Measurements from ENCODE around the gene ARHGAP10.

Gene ARHGAP10

GRCh38 chr4:148101790-148102189, 369.9 kb downstream of the ARHGAP10 start:
- POLR2A ChIA-PET: no interaction called here
- no peak for DNase-seq (ENCODE audit: extremely low spot score)
- CTCF ChIA-PET: interaction anchor here (1.3 to 1.7 kb wide), 2 partner anchors 17 to 23 kb away, joined by 4 to 5 read pairs; no protein-coding TSS in a partner anchor
- TF ChIP-seq, protein P1, sequence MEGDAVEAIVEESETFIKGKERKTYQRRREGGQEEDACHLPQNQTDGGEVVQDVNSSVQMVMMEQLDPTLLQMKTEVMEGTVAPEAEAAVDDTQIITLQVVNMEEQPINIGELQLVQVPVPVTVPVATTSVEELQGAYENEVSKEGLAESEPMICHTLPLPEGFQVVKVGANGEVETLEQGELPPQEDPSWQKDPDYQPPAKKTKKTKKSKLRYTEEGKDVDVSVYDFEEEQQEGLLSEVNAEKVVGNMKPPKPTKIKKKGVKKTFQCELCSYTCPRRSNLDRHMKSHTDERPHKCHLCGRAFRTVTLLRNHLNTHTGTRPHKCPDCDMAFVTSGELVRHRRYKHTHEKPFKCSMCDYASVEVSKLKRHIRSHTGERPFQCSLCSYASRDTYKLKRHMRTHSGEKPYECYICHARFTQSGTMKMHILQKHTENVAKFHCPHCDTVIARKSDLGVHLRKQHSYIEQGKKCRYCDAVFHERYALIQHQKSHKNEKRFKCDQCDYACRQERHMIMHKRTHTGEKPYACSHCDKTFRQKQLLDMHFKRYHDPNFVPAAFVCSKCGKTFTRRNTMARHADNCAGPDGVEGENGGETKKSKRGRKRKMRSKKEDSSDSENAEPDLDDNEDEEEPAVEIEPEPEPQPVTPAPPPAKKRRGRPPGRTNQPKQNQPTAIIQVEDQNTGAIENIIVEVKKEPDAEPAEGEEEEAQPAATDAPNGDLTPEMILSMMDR (IDR thresholded peaks at IDR 0.05; ENCODE audit: control extremely low read depth, extremely low read depth, low read depth, missing control alignments): no peak

DNA sequence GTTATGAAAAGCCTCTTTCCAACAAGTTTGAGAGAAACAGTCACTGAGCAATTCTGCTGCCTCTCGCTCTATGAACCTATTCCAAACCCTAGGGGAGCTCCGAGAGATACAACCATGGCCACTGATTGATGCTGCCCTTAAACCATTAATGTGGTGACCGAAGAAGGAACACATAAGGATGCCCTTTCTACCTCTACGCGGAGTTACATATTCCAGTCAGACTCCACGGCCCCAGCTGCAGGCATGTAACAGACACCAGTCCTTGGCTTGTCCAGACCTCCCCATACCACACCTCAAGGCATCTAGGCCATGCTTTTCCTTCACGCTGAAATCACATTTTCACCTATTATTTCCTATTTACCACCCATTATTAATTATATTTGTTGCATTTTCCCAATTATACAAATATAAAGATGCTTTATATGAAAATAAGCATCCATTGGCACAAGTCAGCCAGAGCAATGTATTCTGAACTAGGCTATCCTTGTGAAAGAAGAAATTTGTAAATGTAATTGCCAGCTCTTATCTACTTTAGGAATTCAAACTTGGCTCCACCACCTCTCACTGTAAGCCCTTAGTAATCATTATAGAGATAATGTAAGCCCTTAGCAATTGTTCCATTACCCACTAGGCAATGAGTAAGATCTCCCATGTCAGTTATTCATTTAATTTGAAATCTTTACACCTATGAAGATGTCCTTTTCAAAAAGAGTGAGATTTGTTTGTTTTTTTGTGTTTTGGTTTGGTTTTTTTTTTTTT, 371.9 kb downstream of the ARHGAP10 start:
- DNase-seq (ENCODE audit: extremely low spot score): no peak
- TF ChIP-seq, protein P1 (IDR thresholded peaks at IDR 0.05; ENCODE audit: control extremely low read depth, extremely low read depth, low read depth, missing control alignments): no peak
- CTCF ChIA-PET: no interaction called here
- POLR2A ChIA-PET: no interaction called here

DNA sequence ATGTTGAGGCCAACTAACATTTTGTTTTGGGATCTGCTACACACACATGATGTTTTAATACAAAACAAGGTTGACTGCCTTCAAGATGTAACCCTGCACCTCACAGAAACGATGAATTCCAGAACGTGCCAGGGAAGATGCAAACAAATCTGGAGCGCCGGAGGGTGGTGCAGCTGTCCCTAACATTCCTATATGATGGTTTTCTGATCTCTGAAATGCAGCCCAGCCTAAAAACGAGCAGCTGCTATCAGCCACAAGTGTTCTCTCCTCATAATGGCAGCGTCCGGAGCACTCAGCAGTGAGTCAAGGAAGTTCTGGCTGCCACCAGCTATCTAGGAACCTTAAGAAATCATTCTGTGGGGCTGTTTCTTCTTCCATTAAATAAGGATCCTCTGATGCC, 376.9 kb downstream of the ARHGAP10 start:
- no peak for DNase-seq (ENCODE audit: extremely low spot score)
- TF ChIP-seq, protein P1 (IDR thresholded peaks at IDR 0.05; ENCODE audit: control extremely low read depth, extremely low read depth, low read depth, missing control alignments): no peak
- ChIA-PET CTCF (interaction anchor here (1.0 kb wide), 1 partner anchor 14 kb away, joined by 3 read pairs; no protein-coding TSS in a partner anchor), POLR2A (no interaction called here)

- no peak for DNase-seq (ENCODE audit: extremely low spot score)
- ChIA-PET CTCF (interaction anchor here (1.0 kb wide), 1 partner anchor 14 kb away, joined by 3 read pairs; no protein-coding TSS in a partner anchor), POLR2A (no interaction called here)
- TF ChIP-seq, protein P1 (IDR thresholded peaks at IDR 0.05; ENCODE audit: control extremely low read depth, extremely low read depth, low read depth, missing control alignments): no peak
Observed at GRCh38 chr4:148109216-148109615, 377.3 kb downstream of the ARHGAP10 start.

GRCh38 chr4:148110169-148110568, 378.3 kb downstream of the ARHGAP10 start:
- ChIA-PET POLR2A (no interaction called here), CTCF (interaction anchor here (1.2 kb wide), 1 partner anchor 16 kb away, joined by 4 read pairs; no protein-coding TSS in a partner anchor)
- DNase-seq (ENCODE audit: extremely low spot score): no peak
- TF ChIP-seq, protein P1 (IDR thresholded peaks at IDR 0.05; ENCODE audit: control extremely low read depth, extremely low read depth, low read depth, missing control alignments): no peak

GRCh38 chr4:148112231-148112982, 380.5 kb downstream of the ARHGAP10 start:
- no peak for DNase-seq (ENCODE audit: extremely low spot score)
- TF ChIP-seq, protein P1 (IDR thresholded peaks at IDR 0.05; ENCODE audit: control extremely low read depth, extremely low read depth, low read depth, missing control alignments): no peak
- ChIA-PET POLR2A (no interaction called here), CTCF (no interaction called here)

Measured in GM10248 (cell line).